ENCODE data around the gene CD4.

CD4 gene

DNA sequence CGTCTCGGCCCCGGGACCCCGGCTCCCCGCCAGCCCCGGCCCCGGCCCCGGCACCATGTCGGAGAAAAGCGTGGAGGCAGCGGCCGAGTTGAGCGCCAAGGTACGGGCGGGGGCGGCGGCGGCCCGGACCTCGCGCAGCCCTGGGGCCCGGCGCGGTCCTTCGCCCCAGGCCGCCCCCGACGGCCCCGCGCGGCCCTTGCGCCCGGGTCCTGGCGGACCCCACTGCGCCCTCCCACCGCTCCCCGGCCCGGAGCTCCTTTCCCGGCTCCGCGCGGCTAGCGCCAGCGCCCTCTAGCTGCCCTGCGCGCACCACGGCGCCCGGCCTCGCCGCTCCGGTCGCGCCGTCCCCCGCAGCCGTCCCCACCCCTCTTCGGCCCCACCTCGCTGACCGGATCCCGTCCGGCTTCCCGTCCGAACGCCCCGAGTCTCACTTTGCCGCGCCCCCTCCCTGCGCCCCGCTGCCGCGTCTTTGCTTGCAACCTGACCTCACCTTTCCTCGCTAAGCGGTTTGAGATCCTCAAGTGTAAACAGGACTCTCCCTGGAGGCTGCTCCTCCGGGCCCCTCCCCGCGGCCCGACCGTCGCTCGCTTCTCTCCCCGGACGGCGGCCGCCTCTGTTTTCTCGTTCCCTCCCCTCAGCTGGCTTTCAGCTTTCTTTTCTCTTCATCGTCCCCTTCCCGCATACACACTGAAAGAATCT, 22.5 kb upstream of the CD4 start (continued):
- TF ChIP-seq, protein P1, sequence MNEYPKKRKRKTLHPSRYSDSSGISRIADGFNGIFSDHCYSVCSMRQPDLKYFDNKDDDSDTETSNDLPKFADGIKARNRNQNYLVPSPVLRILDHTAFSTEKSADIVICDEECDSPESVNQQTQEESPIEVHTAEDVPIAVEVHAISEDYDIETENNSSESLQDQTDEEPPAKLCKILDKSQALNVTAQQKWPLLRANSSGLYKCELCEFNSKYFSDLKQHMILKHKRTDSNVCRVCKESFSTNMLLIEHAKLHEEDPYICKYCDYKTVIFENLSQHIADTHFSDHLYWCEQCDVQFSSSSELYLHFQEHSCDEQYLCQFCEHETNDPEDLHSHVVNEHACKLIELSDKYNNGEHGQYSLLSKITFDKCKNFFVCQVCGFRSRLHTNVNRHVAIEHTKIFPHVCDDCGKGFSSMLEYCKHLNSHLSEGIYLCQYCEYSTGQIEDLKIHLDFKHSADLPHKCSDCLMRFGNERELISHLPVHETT (tag by site-specific recombination; IDR thresholded peaks at IDR 0.05): no peak
- TF ChIP-seq ZNF548 (tag by site-specific recombination; IDR thresholded peaks at IDR 0.05) (no peak), TSHZ1 (tag by site-specific recombination; IDR thresholded peaks at IDR 0.05; ENCODE audit: borderline replicate concordance) (no peak), ZNF23 (tag by site-specific recombination; IDR thresholded peaks at IDR 0.05; ENCODE audit: borderline replicate concordance) (no peak), TRIM28 (IDR thresholded peaks at IDR 0.05; ENCODE audit: borderline replicate concordance, low read length) (no peak), ZNF155 (tag by site-specific recombination; IDR thresholded peaks at IDR 0.05) (no peak), ZNF529 (tag by site-specific recombination; IDR thresholded peaks at IDR 0.05; ENCODE audit: insufficient replicate concordance) (no peak), OSR2 (tag by site-specific recombination; IDR thresholded peaks at IDR 0.05) (no peak), BCL11B (tag by site-specific recombination; IDR thresholded peaks at IDR 0.05; ENCODE audit: low read depth) (no peak), ZNF785 (tag by site-specific recombination; IDR thresholded peaks at IDR 0.05) (no peak), ZNF629 (tag by site-specific recombination; IDR thresholded peaks at IDR 0.05) (peak; percentile 41; the same call in 1 of the 2 replicates), ZIC2 (tag by site-specific recombination; IDR thresholded peaks at IDR 0.05) (no peak), ZNF19 (tag by site-specific recombination; IDR thresholded peaks at IDR 0.05; ENCODE audit: low read depth) (no peak), KLF8 (tag by site-specific recombination; IDR thresholded peaks at IDR 0.05) (peak; percentile 96), ZXDB (tag by site-specific recombination; IDR thresholded peaks at IDR 0.05) (0 out of 2 replicates have a peak, but pooled peaks have one; percentile 50), ZBTB44 (tag by site-specific recombination; IDR thresholded peaks at IDR 0.05) (no peak), KLF10 (tag by site-specific recombination; IDR thresholded peaks at IDR 0.05) (no peak; the same call in 1 of the 2 replicates), ZBTB1 (tag by site-specific recombination; IDR thresholded peaks at IDR 0.05) (no peak), ZNF658 (tag by site-specific recombination; IDR thresholded peaks at IDR 0.05) (no peak), SP3 (tag by site-specific recombination; IDR thresholded peaks at IDR 0.05) (peak; percentile 64)
- TF ChIP-seq, protein P2, sequence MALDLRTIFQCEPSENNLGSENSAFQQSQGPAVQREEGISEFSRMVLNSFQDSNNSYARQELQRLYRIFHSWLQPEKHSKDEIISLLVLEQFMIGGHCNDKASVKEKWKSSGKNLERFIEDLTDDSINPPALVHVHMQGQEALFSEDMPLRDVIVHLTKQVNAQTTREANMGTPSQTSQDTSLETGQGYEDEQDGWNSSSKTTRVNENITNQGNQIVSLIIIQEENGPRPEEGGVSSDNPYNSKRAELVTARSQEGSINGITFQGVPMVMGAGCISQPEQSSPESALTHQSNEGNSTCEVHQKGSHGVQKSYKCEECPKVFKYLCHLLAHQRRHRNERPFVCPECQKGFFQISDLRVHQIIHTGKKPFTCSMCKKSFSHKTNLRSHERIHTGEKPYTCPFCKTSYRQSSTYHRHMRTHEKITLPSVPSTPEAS (tag by site-specific recombination; IDR thresholded peaks at IDR 0.05): no peak
- TF ChIP-seq, protein P3, sequence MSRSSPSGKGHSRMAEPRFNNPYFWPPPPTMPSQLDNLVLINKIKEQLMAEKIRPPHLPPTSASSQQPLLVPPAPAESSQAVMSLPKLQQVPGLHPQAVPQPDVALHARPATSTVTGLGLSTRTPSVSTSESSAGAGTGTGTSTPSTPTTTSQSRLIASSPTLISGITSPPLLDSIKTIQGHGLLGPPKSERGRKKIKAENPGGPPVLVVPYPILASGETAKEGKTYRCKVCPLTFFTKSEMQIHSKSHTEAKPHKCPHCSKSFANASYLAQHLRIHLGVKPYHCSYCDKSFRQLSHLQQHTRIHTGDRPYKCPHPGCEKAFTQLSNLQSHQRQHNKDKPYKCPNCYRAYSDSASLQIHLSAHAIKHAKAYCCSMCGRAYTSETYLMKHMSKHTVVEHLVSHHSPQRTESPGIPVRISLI (tag by site-specific recombination; IDR thresholded peaks at IDR 0.05): no peak
- TF ChIP-seq, protein P4, sequence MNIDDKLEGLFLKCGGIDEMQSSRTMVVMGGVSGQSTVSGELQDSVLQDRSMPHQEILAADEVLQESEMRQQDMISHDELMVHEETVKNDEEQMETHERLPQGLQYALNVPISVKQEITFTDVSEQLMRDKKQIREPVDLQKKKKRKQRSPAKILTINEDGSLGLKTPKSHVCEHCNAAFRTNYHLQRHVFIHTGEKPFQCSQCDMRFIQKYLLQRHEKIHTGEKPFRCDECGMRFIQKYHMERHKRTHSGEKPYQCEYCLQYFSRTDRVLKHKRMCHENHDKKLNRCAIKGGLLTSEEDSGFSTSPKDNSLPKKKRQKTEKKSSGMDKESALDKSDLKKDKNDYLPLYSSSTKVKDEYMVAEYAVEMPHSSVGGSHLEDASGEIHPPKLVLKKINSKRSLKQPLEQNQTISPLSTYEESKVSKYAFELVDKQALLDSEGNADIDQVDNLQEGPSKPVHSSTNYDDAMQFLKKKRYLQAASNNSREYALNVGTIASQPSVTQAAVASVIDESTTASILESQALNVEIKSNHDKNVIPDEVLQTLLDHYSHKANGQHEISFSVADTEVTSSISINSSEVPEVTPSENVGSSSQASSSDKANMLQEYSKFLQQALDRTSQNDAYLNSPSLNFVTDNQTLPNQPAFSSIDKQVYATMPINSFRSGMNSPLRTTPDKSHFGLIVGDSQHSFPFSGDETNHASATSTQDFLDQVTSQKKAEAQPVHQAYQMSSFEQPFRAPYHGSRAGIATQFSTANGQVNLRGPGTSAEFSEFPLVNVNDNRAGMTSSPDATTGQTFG (tag by site-specific recombination; IDR thresholded peaks at IDR 0.05; ENCODE audit: borderline replicate concordance): no peak
- TF ChIP-seq, protein P5, sequence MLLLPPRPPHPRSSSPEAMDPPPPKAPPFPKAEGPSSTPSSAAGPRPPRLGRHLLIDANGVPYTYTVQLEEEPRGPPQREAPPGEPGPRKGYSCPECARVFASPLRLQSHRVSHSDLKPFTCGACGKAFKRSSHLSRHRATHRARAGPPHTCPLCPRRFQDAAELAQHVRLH (tag by site-specific recombination; IDR thresholded peaks at IDR 0.05): no peak
- TF ChIP-seq, protein P6, sequence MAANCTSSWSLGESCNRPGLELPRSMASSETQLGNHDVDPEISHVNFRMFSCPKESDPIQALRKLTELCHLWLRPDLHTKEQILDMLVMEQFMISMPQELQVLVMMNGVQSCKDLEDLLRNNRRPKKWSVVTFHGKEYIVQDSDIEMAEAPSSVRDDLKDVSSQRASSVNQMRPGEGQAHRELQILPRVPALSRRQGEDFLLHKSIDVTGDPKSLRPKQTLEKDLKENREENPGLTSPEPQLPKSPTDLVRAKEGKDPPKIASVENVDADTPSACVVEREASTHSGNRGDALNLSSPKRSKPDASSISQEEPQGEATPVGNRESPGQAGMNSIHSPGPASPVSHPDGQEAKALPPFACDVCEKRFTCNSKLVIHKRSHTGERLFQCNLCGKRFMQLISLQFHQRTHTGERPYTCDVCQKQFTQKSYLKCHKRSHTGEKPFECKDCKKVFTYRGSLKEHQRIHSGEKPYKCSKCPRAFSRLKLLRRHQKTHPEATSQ (tag by site-specific recombination; IDR thresholded peaks at IDR 0.05): no peak
